Right atrium auricular region (tissue), 2 donors: ENCODE results near the gene COL4A4. TPM values are rescaled to one million over a fixed set of nuclear protein-coding genes. Genes with fewer than 3 reads are reported as not detected.
A peak's percentile ranks its signal among the peaks of the same experiment; 100 is the strongest.

ENCODE experiments used
- DNase-seq: peaks from one replicate; pipeline ENCODE4 v3.0.0-alpha.2; 2019; ENCODE audit warnings: low spot score
- H3K27ac ChIP-seq, 2 donors: fragments of 200-600 bp; sonication (generic); 1 replicate in 1 of 2; 2 replicates in 1 of 2; pipeline ENCODE4 v1.5.1; 2016 to 2019
- H3K27me3 ChIP-seq, 2 donors: fragments of 200-600 bp; sonication (generic); one replicate each; pipeline versions ENCODE4 v1.5.1 to v1.6.0; 2017 to 2019
- H3K36me3 ChIP-seq: fragments of 200-600 bp; sonication (generic); one replicate; pipeline ENCODE4 v1.5.1; 2016
- H3K4me1 ChIP-seq, 2 donors: fragments of 200-600 bp; sonication (generic); one replicate each; pipeline versions ENCODE4 v1.5.1 to v1.6.0; 2017 to 2019
- H3K4me3 ChIP-seq, 2 donors: fragments of 200-600 bp; sonication (generic); 1 replicate in 1 of 2; 2 replicates in 1 of 2; pipeline ENCODE4 v1.5.1; 2017 to 2019; ENCODE audit warnings: mild to moderate bottlenecking in 1 of 2, moderate library complexity in 1 of 2
- H3K9me3 ChIP-seq, 2 donors: fragments of 200-600 bp; sonication (generic); one replicate each; pipeline ENCODE4 v1.5.1; 2019
- total RNA-seq, 2 donors: library from RNA; depleted of rRNA; stranded (reverse); fragments of >200 nt; gene quantifications; one replicate each; pipeline ENCODE4 v1.1.0, GENCODE V29; 2016
- TF ChIP-seq, protein P1 (sequence below), 2 donors: fragments of 200-600 bp; sonication (generic); IDR thresholded peaks; one replicate each; pipeline ENCODE4 v1.5.1; 2019; ENCODE audit warnings: antibody characterized with exemption in 2 of 2

Gene COL4A4
- total RNA-seq, 2 donors from 2014 or later = 3.8 to 10.0 TPM

DNA sequence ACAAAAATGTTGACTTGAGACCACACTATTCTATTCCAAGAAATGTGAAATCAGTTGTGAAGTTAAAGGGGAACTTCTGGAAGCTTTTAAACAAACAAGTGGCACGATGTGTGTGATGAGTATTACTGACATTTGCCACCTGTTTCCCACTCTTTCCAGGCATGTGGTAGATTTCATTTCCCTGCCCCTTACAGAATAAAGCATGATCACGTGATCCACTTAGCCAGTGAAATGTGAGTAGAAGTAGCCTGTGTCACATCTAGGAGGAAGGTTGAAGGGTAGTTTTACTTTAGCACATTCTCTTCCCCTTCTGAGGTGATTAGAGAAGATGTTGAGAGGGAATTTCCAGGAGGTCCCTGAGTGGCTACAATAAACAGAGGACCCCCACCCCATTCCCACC lies 3.8 kb downstream of the COL4A4 start:
- Histone ChIP-seq H3K9me3 (no peaks in the 10 kb centered on the region), H3K27ac (no peak overlapping the region)
- TF ChIP-seq, protein P1, sequence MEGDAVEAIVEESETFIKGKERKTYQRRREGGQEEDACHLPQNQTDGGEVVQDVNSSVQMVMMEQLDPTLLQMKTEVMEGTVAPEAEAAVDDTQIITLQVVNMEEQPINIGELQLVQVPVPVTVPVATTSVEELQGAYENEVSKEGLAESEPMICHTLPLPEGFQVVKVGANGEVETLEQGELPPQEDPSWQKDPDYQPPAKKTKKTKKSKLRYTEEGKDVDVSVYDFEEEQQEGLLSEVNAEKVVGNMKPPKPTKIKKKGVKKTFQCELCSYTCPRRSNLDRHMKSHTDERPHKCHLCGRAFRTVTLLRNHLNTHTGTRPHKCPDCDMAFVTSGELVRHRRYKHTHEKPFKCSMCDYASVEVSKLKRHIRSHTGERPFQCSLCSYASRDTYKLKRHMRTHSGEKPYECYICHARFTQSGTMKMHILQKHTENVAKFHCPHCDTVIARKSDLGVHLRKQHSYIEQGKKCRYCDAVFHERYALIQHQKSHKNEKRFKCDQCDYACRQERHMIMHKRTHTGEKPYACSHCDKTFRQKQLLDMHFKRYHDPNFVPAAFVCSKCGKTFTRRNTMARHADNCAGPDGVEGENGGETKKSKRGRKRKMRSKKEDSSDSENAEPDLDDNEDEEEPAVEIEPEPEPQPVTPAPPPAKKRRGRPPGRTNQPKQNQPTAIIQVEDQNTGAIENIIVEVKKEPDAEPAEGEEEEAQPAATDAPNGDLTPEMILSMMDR (IDR thresholded peaks at IDR 0.05) = no peak

DNA sequence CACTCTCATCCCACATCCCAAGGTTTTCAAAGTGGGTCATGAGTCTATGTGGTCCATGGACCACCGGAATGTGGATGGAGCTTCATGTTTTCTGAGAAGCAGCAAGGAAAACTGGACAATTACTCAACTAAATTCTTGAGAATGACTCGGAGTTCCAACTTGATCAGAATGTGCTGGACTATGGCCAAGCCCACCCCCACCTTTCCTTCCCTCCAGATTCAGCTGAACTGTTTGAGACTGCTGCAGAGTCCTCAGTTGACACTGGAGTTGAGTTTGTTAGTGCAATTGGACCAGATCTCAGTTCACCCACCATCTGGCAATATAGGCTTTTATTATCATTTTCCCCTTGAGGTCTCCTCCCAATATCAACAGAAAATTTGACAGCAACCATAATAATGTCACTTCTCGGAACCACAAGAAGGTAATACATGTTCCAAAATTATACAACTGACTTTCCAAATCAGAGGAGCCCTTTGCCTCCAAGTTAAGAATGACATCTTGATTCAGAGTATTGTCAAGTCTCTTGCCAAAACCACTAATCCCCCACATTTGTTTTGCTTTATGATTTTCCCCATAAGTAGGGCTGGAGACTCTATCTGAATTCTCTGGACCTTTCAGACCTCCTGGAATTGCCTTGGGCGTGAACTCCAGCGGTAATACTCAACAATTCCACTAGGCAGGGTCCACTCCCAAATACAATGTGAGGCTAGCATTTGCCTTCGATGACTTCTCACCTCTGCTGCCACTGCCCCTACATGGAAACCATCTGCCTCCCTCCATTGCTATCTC lies 8.8 kb downstream of the COL4A4 start:
- H3K27ac ChIP-seq = peak overlapping the region; percentile 56 to 68
- H3K9me3 ChIP-seq = no peaks in the 10 kb centered on the region
- H3K36me3 ChIP-seq = no peaks in the 10 kb centered on the region
- no peak for DNase-seq
- no peak overlapping the region for H3K4me3 ChIP-seq
- H3K4me1 ChIP-seq = peaks cover 0 to 13% of the 10 kb centered on the region in 2 donors
- H3K27me3 ChIP-seq = no peaks in the 10 kb centered on the region
- TF ChIP-seq, protein P1 (IDR thresholded peaks at IDR 0.05) = no peak

More for the DNA sequence above, 3.8 kb downstream of the COL4A4 start:
- no peak for DNase-seq
- Histone ChIP-seq H3K4me3 (no peak overlapping the region), H3K27me3 (no peaks in the 10 kb centered on the region), H3K4me1 (peaks cover 0 to 7% of the 10 kb centered on the region in 2 donors), H3K36me3 (no peaks in the 10 kb centered on the region)

DNA sequence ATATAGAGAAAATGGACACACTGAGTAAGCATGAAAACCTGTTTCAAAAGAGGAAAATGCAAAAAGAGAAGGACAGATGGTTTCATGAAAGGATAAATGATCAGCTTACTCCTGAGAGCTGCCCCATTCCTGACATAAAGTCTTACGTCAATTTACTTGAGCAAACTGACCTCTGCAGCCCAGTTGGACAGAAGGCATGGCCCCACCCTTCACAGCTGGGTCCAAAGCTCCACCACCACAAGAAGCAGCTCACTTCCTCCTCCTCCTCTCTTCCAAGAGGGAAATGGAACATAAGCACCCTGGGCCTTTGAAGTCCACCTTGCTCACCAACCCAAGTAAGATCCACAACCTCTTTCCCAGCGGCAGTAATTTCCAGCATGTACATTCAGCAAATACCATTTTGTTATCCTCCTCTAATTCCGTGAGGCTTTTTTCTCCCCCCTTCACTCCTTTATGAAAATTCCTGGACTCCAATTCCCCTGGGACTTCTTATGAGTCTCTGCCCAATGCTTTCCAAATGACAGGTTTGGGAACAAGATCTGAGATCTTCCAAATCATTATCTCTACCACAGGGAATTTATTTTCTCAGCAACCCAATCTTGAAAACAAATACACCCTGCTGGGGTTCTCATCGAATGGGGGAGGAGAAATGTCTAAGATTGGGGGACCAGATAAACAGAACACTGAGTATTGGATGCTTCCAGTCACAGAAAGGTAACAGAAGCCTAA lies 10.1 kb downstream of the COL4A4 start:
- peak; percentile 74 for DNase-seq
- H3K4me3 ChIP-seq = no peak overlapping the region
- H3K36me3 ChIP-seq = no peaks in the 10 kb centered on the region
- peak overlapping the region; percentile 56 to 68 for H3K27ac ChIP-seq
- TF ChIP-seq, protein P1 (IDR thresholded peaks at IDR 0.05) = no peak
- no peaks in the 10 kb centered on the region for H3K27me3 ChIP-seq
- peaks cover 0 to 13% of the 10 kb centered on the region in 2 donors for H3K4me1 ChIP-seq
- no peaks in the 10 kb centered on the region for H3K9me3 ChIP-seq

DNA sequence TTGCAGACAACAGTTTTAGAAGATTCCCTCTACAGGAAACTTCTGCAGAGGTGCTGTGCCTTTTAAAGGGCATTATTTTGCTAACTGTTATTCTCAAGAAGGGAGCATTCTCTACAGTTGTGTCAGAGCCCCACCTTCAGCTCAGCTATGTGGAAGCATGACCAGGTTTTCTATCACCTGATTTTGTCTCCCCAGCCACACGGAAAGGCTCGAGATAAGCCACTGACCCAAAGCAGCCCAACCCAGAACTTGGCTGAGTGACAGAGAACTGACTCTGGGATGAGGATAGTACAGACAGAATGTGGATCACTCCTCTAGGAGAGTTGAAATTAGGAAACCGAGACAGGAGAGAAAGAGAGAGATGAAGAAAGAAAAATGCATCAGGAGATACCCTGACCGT lies 10.7 kb downstream of the COL4A4 start:
- H3K27me3 ChIP-seq = no peaks in the 10 kb centered on the region
- DNase-seq = no peak
- TF ChIP-seq, protein P1 (IDR thresholded peaks at IDR 0.05) = no peak
- H3K4me3 ChIP-seq = no peak overlapping the region
- peaks cover 0 to 13% of the 10 kb centered on the region in 2 donors for H3K4me1 ChIP-seq
- H3K36me3 ChIP-seq = no peaks in the 10 kb centered on the region
- peak overlapping the region; percentile 56 to 68 for H3K27ac ChIP-seq
- peaks cover 0 to 1% of the 10 kb centered on the region in 2 donors for H3K9me3 ChIP-seq

DNA sequence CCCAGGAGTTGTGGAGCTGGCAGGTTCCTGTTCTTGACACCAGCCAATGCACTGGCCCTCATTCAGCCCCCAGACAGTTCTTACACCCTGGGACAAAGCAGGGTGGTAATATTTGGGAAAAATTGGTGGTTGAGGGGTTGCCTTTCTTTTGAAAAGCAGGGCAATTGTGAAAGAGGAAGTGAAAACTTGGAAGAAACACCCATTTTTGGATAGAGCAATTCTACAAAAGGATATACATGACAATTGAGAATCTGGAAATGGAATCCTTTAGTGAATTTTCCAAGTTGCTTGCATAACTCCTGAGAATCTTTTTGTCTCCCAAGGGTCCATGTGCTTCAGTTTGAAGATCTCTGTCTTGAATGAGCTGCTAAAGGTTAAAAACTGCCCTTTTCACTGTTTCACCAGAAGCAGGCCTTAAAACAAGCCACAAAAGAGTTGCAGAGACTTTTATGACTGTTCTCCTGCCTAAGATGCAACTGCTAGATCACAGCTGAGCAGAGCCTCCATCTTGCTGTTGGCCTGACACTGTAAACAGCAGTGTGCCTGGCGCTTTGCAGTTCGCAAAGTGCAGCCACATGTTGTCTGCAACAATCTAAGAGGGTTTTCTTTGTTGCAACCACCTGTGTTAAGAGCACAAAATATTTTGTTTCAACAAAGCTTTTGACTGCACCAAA lies 11.8 kb downstream of the COL4A4 start:
- H3K4me1 ChIP-seq = peaks cover 0 to 13% of the 10 kb centered on the region in 2 donors
- no peaks in the 10 kb centered on the region for H3K27me3 ChIP-seq
- peak overlapping the region; percentile 56 to 68 for H3K27ac ChIP-seq
- no peak for DNase-seq
- H3K9me3 ChIP-seq = peaks cover 0 to 5% of the 10 kb centered on the region in 2 donors
- H3K36me3 ChIP-seq = no peaks in the 10 kb centered on the region
- TF ChIP-seq, protein P1 (IDR thresholded peaks at IDR 0.05) = no peak
- no peak overlapping the region for H3K4me3 ChIP-seq
